Measurements from ENCODE around the gene COMMD1.
"Not testable (repeated sequence)": the region's sequence is repeated elsewhere in the genome, so short reads cannot be mapped to it uniquely, and the experiment has no call there.

Gene COMMD1

GRCh38 chr2:62032096-62032495 lies 126.6 kb downstream of the COMMD1 start:
- DNase-seq = no peak

GRCh38 chr2:62034715-62035114 lies 129.2 kb downstream of the COMMD1 start:
- DNase-seq = no peak

GRCh38 chr2:62036229-62036628 lies 130.8 kb downstream of the COMMD1 start:
- DNase-seq = no peak

GRCh38 chr2:62036761-62037250 lies 131.3 kb downstream of the COMMD1 start:
- no peak for DNase-seq

- no peak for DNase-seq
These were observed 133.7 kb downstream of the COMMD1 start for GRCh38 chr2:62038975-62039771.

GRCh38 chr2:62040926-62041325 lies 135.5 kb downstream of the COMMD1 start:
- no peak for DNase-seq

GRCh38 chr2:62041701-62042385 lies 136.4 kb downstream of the COMMD1 start:
- not testable (repeated sequence) for DNase-seq

- DNase-seq = no peak
These were observed 136.9 kb downstream of the COMMD1 start for GRCh38 chr2:62042400-62042799.

GRCh38 chr2:62042944-62043343 lies 137.5 kb downstream of the COMMD1 start:
- no peak for DNase-seq

GRCh38 chr2:62045017-62045543 lies 139.6 kb downstream of the COMMD1 start:
- DNase-seq = no peak

GRCh38 chr2:62046141-62046540 lies 140.7 kb downstream of the COMMD1 start:
- no peak for DNase-seq

GRCh38 chr2:62050456-62051045 lies 145.1 kb downstream of the COMMD1 start:
- DNase-seq = no peak

GRCh38 chr2:62054029-62054791 lies 148.7 kb downstream of the COMMD1 start:
- DNase-seq = no peak

GRCh38 chr2:62054916-62055450 lies 149.5 kb downstream of the COMMD1 start:
- no peak for DNase-seq

- DNase-seq = no peak
These were observed 150.4 kb downstream of the COMMD1 start for GRCh38 chr2:62055724-62056336.

GRCh38 chr2:62056341-62056740 lies 150.9 kb downstream of the COMMD1 start:
- no peak for DNase-seq

GRCh38 chr2:62065243-62065642 lies 159.8 kb downstream of the COMMD1 start:
- no peak for DNase-seq

- DNase-seq = no peak
These were observed 165.7 kb downstream of the COMMD1 start for GRCh38 chr2:62071126-62071598.

GRCh38 chr2:62071760-62072680 lies 166.5 kb downstream of the COMMD1 start:
- DNase-seq = no peak

GRCh38 chr2:62074233-62074632 lies 168.8 kb downstream of the COMMD1 start:
- no peak for DNase-seq
